ENCODE data around the gene ARHGAP31. TPM values are rescaled to one million over a fixed set of nuclear protein-coding genes. Genes with fewer than 3 reads are reported as not detected.
"Not testable (repeated sequence)": the region's sequence is repeated elsewhere in the genome, so short reads cannot be mapped to it uniquely, and the experiment has no call there.

Gene ARHGAP31
- polyA plus RNA-seq, 3 donors, result 4.7 to 9.8 (median 7.6) TPM

DNA sequence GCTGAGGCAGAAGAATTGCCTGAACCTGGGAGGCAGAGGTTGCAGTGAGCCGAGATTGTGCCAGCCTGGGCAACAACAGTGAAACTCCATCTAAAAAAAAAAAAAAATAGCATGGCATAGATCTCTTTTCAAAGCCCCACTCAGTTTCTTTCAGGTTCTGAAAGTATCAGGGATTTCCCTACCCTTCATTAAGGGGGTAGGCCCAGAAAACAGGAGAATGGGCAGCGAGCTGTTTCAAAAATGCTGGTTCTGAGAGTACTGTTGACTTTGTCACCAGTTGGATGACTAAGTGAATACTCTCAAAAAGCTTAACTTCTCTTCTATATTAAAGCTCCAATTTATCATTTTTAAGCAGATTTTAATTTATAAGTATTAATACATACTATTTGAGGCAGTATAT, 72.8 kb downstream of the ARHGAP31 start:
- H3K9ac ChIP-seq (ENCODE audit: insufficient read depth, low read length, poor library complexity, severe bottlenecking), result no peak overlapping the region
- H3K4me2 ChIP-seq (replicated peaks; ENCODE audit: extremely low read depth, low read length, poor library complexity, severe bottlenecking), result no peak overlapping the region
- no peaks in the 10 kb centered on the region for H3K4me1 Mint-ChIP-seq
- no peaks in the 10 kb centered on the region for H3K27me3 Mint-ChIP-seq (ENCODE audit: low read depth in 3 of 3)
- no peaks in the 10 kb centered on the region for H3K9me3 Mint-ChIP-seq
- DNase-seq, result no peak
- no peak overlapping the region for H3K4me3 ChIP-seq (replicated peaks in 1 of 3; ENCODE audit: low read depth in 2 of 3, low read length in 3 of 3)
- H3K27ac ChIP-seq (ENCODE audit: low read depth in 1 of 2, low read length in 2 of 2), result no peak overlapping the region
- H3K27ac Mint-ChIP-seq, result no peak overlapping the region
- no peaks in the 10 kb centered on the region for H3K4me1 ChIP-seq (ENCODE audit: control insufficient read depth in 1 of 2, insufficient read depth in 2 of 2, low read length in 2 of 2)
- no peak overlapping the region for H2AFZ ChIP-seq (ENCODE audit: insufficient read depth, low read depth, low read length, poor library complexity, severe bottlenecking)
- peaks cover 21% of the 10 kb centered on the region for H4K20me1 ChIP-seq (ENCODE audit: insufficient read depth, low read length)
- H3K36me3 Mint-ChIP-seq, result peaks cover 50 to 52% of the 10 kb centered on the region in 2 donors
- no peak overlapping the region for H3K4me3 Mint-ChIP-seq
- WGBS (ENCODE audit: insufficient coverage), result no CpG with 5 or more reads among the region's 2 CpGs
- no peaks in the 10 kb centered on the region for H3K27me3 ChIP-seq (ENCODE audit: control insufficient read depth in 2 of 2, insufficient read depth in 2 of 2, low read length in 2 of 2)
- H3K79me2 ChIP-seq (ENCODE audit: insufficient read depth, low read length), result no peaks in the 10 kb centered on the region
- TF ChIP-seq, protein P1, sequence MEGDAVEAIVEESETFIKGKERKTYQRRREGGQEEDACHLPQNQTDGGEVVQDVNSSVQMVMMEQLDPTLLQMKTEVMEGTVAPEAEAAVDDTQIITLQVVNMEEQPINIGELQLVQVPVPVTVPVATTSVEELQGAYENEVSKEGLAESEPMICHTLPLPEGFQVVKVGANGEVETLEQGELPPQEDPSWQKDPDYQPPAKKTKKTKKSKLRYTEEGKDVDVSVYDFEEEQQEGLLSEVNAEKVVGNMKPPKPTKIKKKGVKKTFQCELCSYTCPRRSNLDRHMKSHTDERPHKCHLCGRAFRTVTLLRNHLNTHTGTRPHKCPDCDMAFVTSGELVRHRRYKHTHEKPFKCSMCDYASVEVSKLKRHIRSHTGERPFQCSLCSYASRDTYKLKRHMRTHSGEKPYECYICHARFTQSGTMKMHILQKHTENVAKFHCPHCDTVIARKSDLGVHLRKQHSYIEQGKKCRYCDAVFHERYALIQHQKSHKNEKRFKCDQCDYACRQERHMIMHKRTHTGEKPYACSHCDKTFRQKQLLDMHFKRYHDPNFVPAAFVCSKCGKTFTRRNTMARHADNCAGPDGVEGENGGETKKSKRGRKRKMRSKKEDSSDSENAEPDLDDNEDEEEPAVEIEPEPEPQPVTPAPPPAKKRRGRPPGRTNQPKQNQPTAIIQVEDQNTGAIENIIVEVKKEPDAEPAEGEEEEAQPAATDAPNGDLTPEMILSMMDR (IDR thresholded peaks at IDR 0.05), result no peak
- H3K36me3 ChIP-seq (replicated peaks in 1 of 2; ENCODE audit: control insufficient read depth in 1 of 2, insufficient read depth in 2 of 2, low read length in 2 of 2), result peaks cover 22 to 67% of the 10 kb centered on the region in 2 donors
- intact Hi-C loops (cut with micrococcal nuclease), result no loop called here
- no peaks in the 10 kb centered on the region for H3K9me3 ChIP-seq (replicated peaks in 1 of 2; ENCODE audit: control insufficient read depth in 1 of 2, insufficient read depth in 1 of 2, low read length in 2 of 2)

DNA sequence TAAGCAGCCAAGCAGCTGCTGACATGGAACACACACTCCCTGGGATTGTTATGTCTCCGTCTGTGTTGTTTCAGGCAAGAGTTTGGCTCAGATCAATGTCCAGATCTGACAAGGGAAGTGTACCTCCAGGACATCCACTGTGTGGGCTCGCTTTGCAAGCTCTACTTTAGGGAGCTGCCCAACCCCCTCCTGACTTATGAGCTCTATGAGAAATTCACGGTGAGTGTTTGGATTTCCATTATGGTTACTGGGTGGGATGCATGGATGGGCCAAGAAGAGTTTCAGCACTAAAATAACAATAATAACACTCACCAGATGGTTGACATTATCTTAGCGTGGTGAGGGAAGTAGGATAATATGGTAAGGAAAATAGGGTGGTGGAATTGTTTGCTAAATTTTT, 74.1 kb downstream of the ARHGAP31 start:
- H3K27me3 Mint-ChIP-seq (ENCODE audit: low read depth in 3 of 3), result no peaks in the 10 kb centered on the region
- WGBS (ENCODE audit: insufficient coverage), result 93% methylated on average over 1 of the region's 4 CpGs

DNA sequence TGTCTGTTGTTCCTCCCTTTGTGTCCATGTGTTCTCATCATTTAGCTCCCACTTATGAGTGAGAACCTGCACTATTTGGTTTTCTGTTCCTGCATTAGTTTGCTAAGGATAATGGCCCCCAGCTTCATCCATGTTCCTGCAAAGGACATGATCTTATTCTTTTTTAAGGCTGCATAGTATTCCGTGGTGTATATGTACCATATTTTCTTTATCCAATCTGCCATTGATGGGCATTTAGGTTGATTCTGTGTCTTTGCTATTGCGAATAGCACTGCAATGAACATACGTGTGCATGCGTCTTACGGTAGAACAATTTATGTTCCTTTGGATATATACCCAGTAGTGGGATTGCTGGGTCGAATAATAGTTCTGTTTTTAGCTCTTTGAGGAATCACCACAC, 77.6 kb downstream of the ARHGAP31 start:
- H3K27ac ChIP-seq (ENCODE audit: low read depth in 1 of 2, low read length in 2 of 2); H3K9me3 Mint-ChIP-seq; H2AFZ ChIP-seq (ENCODE audit: insufficient read depth, low read depth, low read length, poor library complexity, severe bottlenecking); H4K20me1 ChIP-seq (ENCODE audit: insufficient read depth, low read length); H3K4me1 ChIP-seq (ENCODE audit: control insufficient read depth in 1 of 2, insufficient read depth in 2 of 2, low read length in 2 of 2); H3K9me3 ChIP-seq (replicated peaks in 1 of 2; ENCODE audit: control insufficient read depth in 1 of 2, insufficient read depth in 1 of 2, low read length in 2 of 2); H3K4me3 Mint-ChIP-seq; H3K9ac ChIP-seq (ENCODE audit: insufficient read depth, low read length, poor library complexity, severe bottlenecking); H3K27ac Mint-ChIP-seq; DNase-seq; H3K4me3 ChIP-seq (replicated peaks in 1 of 3; ENCODE audit: low read depth in 2 of 3, low read length in 3 of 3); H3K4me2 ChIP-seq (replicated peaks; ENCODE audit: extremely low read depth, low read length, poor library complexity, severe bottlenecking); H3K27me3 Mint-ChIP-seq (ENCODE audit: low read depth in 3 of 3); intact Hi-C loops (cut with micrococcal nuclease); H3K27me3 ChIP-seq (ENCODE audit: control insufficient read depth in 2 of 2, insufficient read depth in 2 of 2, low read length in 2 of 2); H3K4me1 Mint-ChIP-seq; H3K79me2 ChIP-seq (ENCODE audit: insufficient read depth, low read length): not testable (repeated sequence)
- WGBS (ENCODE audit: insufficient coverage), result no CpG with 5 or more reads among the region's 6 CpGs
- peaks cover 23 to 82% of the 10 kb centered on the region in 2 donors for H3K36me3 ChIP-seq (replicated peaks in 1 of 2; ENCODE audit: control insufficient read depth in 1 of 2, insufficient read depth in 2 of 2, low read length in 2 of 2)
- H3K36me3 Mint-ChIP-seq, result peaks cover 68% of the 10 kb centered on the region in 2 donors

More for the DNA sequence above, 74.1 kb downstream of the ARHGAP31 start:
- no peaks in the 10 kb centered on the region for H3K4me1 ChIP-seq (ENCODE audit: control insufficient read depth in 1 of 2, insufficient read depth in 2 of 2, low read length in 2 of 2)
- no peak overlapping the region for H3K4me3 ChIP-seq (replicated peaks in 1 of 3; ENCODE audit: low read depth in 2 of 3, low read length in 3 of 3)
- H2AFZ ChIP-seq (ENCODE audit: insufficient read depth, low read depth, low read length, poor library complexity, severe bottlenecking), result no peak overlapping the region
- Mint-ChIP-seq H3K36me3 (peaks cover 55% of the 10 kb centered on the region in 2 donors), H3K4me1 (no peaks in the 10 kb centered on the region), H3K9me3 (no peaks in the 10 kb centered on the region), H3K27ac (no peak overlapping the region), H3K4me3 (no peak overlapping the region)
- no peaks in the 10 kb centered on the region for H3K27me3 ChIP-seq (ENCODE audit: control insufficient read depth in 2 of 2, insufficient read depth in 2 of 2, low read length in 2 of 2)
- TF ChIP-seq, protein P1 (IDR thresholded peaks at IDR 0.05), result no peak
- no peaks in the 10 kb centered on the region for H3K9me3 ChIP-seq (replicated peaks in 1 of 2; ENCODE audit: control insufficient read depth in 1 of 2, insufficient read depth in 1 of 2, low read length in 2 of 2)
- DNase-seq, result no peak
- peaks cover 12% of the 10 kb centered on the region for H4K20me1 ChIP-seq (ENCODE audit: insufficient read depth, low read length)
- no peaks in the 10 kb centered on the region for H3K79me2 ChIP-seq (ENCODE audit: insufficient read depth, low read length)
- peaks cover 22 to 67% of the 10 kb centered on the region in 2 donors for H3K36me3 ChIP-seq (replicated peaks in 1 of 2; ENCODE audit: control insufficient read depth in 1 of 2, insufficient read depth in 2 of 2, low read length in 2 of 2)
- H3K27ac ChIP-seq (ENCODE audit: low read depth in 1 of 2, low read length in 2 of 2), result no peak overlapping the region
- intact Hi-C loops (cut with micrococcal nuclease), result no loop called here
- H3K9ac ChIP-seq (ENCODE audit: insufficient read depth, low read length, poor library complexity, severe bottlenecking), result no peak overlapping the region
- no peak overlapping the region for H3K4me2 ChIP-seq (replicated peaks; ENCODE audit: extremely low read depth, low read length, poor library complexity, severe bottlenecking)
